ENCODE measurements around the gene PMPCB.

Gene PMPCB

DNA sequence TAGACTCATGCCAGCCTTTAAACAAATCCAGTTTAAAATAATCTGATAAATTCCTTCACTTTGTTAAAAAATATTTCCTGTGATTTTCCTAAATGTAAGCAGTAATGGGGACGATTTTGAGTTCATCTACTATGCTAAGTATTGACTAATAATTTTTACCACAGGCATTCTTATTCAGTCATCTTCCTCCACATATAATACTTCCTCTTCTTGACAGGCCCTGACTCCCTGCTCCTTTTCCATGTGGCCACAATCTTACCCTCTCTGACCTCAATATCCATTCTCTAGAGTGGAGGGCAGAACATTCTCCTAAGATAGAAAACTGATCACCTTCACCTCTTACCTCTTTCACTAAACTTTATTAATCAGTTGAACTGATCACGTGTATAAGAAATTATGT lies 39.5 kb downstream of the PMPCB start:
- no peaks in the 10 kb centered on the region for H3K27me3 ChIP-seq (ENCODE audit: control insufficient read depth in 1 of 2, insufficient read depth in 2 of 2, low read length in 2 of 2)
- no peak overlapping the region for H3K9ac ChIP-seq (ENCODE audit: low read length in 2 of 2)
- H3K27ac ChIP-seq (ENCODE audit: low read length): no peak overlapping the region
- peaks cover 14 to 37% of the 10 kb centered on the region in 2 donors for H3K36me3 ChIP-seq (ENCODE audit: control insufficient read depth in 2 of 2, insufficient read depth in 2 of 2, low read length in 2 of 2)
- no peak overlapping the region for H3K4me3 ChIP-seq (ENCODE audit: low read length in 2 of 2)
- H3K9me3 ChIP-seq (ENCODE audit: control insufficient read depth in 2 of 2, low read length in 2 of 2): no peaks in the 10 kb centered on the region
- no peaks in the 10 kb centered on the region for H3K4me1 ChIP-seq (ENCODE audit: control insufficient read depth, insufficient read depth, low read length)

GRCh38 chr7:103338864-103339263 lies 41.6 kb downstream of the PMPCB start:
- Histone ChIP-seq H3K27me3 (ENCODE audit: control insufficient read depth in 1 of 2, insufficient read depth in 2 of 2, low read length in 2 of 2) (no peaks in the 10 kb centered on the region), H3K4me1 (ENCODE audit: control insufficient read depth, insufficient read depth, low read length) (peaks cover 4% of the 10 kb centered on the region), H3K9ac (ENCODE audit: low read length in 2 of 2) (no peak overlapping the region), H3K36me3 (ENCODE audit: control insufficient read depth in 2 of 2, insufficient read depth in 2 of 2, low read length in 2 of 2) (peaks cover 11 to 31% of the 10 kb centered on the region in 2 donors), H3K9me3 (ENCODE audit: control insufficient read depth in 2 of 2, low read length in 2 of 2) (no peaks in the 10 kb centered on the region), H3K27ac (ENCODE audit: low read length) (no peak overlapping the region), H3K4me3 (ENCODE audit: low read length in 2 of 2) (no peak overlapping the region)

DNA sequence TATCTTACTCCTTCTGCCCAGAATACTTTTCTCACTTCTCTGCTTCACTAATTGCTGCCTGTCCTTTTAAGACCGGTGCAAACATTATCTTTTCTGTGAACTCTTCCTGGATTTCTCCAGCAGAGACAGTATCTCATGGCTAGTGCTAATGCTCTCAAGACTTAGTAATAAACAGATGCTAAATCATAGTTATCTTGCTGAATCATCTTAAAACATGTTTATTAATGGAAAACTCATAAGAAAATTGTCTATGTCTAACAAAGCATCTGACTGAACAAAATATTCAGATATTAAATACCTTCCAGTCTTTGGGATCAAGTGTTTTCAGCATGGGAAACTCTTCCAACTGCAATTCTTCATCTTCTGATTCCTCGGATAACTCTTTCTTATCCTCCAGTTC lies 44.2 kb downstream of the PMPCB start:
- no peak overlapping the region for H3K27ac ChIP-seq (ENCODE audit: low read length)
- H3K4me1 ChIP-seq (ENCODE audit: control insufficient read depth, insufficient read depth, low read length): peaks cover 4% of the 10 kb centered on the region
- H3K9me3 ChIP-seq (ENCODE audit: control insufficient read depth in 2 of 2, low read length in 2 of 2): no peaks in the 10 kb centered on the region
- no peak overlapping the region for H3K4me3 ChIP-seq (ENCODE audit: low read length in 2 of 2)
- H3K9ac ChIP-seq (ENCODE audit: low read length in 2 of 2): no peak overlapping the region
- H3K36me3 ChIP-seq (ENCODE audit: control insufficient read depth in 2 of 2, insufficient read depth in 2 of 2, low read length in 2 of 2): peaks cover 8 to 30% of the 10 kb centered on the region in 2 donors
- H3K27me3 ChIP-seq (ENCODE audit: control insufficient read depth in 1 of 2, insufficient read depth in 2 of 2, low read length in 2 of 2): no peaks in the 10 kb centered on the region

GRCh38 chr7:103343332-103343731 lies 46.1 kb downstream of the PMPCB start:
- peaks cover 5% of the 10 kb centered on the region for H3K4me1 ChIP-seq (ENCODE audit: control insufficient read depth, insufficient read depth, low read length)
- H3K9ac ChIP-seq (ENCODE audit: low read length in 2 of 2): peak overlapping the region; percentile 81 to 87
- H3K9me3 ChIP-seq (ENCODE audit: control insufficient read depth in 2 of 2, low read length in 2 of 2): no peaks in the 10 kb centered on the region
- H3K27ac ChIP-seq (ENCODE audit: low read length): no peak overlapping the region
- H3K4me3 ChIP-seq (ENCODE audit: low read length in 2 of 2): peak overlapping the region; percentile 69 to 90
- H3K27me3 ChIP-seq (ENCODE audit: control insufficient read depth in 1 of 2, insufficient read depth in 2 of 2, low read length in 2 of 2): no peaks in the 10 kb centered on the region
- H3K36me3 ChIP-seq (ENCODE audit: control insufficient read depth in 2 of 2, insufficient read depth in 2 of 2, low read length in 2 of 2): peaks cover 0 to 16% of the 10 kb centered on the region in 2 donors

GRCh38 chr7:103343758-103344452 lies 46.7 kb downstream of the PMPCB start:
- peak overlapping the region; percentile 69 to 90 for H3K4me3 ChIP-seq (ENCODE audit: low read length in 2 of 2)
- no peaks in the 10 kb centered on the region for H3K9me3 ChIP-seq (ENCODE audit: control insufficient read depth in 2 of 2, low read length in 2 of 2)
- H3K27me3 ChIP-seq (ENCODE audit: control insufficient read depth in 1 of 2, insufficient read depth in 2 of 2, low read length in 2 of 2): no peaks in the 10 kb centered on the region
- peak overlapping the region; percentile 81 to 87 for H3K9ac ChIP-seq (ENCODE audit: low read length in 2 of 2)
- peak overlapping the region; percentile 74 for H3K27ac ChIP-seq (ENCODE audit: low read length)
- peaks cover 0 to 16% of the 10 kb centered on the region in 2 donors for H3K36me3 ChIP-seq (ENCODE audit: control insufficient read depth in 2 of 2, insufficient read depth in 2 of 2, low read length in 2 of 2)
- peaks cover 9% of the 10 kb centered on the region for H3K4me1 ChIP-seq (ENCODE audit: control insufficient read depth, insufficient read depth, low read length)

DNA sequence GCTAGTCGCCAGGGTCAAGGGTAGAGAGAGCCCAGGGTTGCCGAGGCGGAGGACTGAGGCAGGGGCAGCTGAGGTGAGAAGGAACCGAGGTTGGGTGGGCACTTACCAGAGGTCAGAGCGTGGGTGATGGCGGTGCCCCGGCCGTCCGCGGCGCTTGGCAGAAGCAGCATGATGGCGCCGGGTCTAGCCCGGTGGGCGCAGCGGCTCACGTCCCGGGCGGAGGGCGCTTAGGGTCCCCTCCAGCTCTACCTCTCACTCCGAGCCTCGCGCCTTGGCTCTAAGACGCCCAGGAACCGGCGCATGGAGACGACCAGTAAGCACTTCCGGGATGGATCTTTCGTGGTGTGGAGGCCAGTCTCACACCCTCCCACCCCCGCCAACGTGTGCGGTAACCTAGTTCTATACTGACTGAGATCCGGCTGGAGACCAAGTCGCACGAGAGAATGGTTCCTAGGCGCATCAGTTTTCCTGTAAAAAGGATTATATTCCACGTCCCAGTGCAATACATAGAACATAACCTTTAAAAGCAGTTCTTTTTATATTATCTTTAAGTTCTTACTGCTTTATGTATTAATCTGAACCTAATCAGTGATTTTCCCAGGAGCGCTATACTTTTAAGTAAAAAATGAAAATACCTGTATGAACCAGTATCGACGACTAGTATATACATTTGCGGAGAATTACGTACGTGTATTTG lies 47.4 kb downstream of the PMPCB start, which contains the start of gene DNAJC2:
TSS of gene DNAJC2 (minus strand) at position 315 of the 697 bp plus-strand sequence. CDS start at position 170, 145 bp downstream.
- Histone ChIP-seq H3K27me3 (ENCODE audit: control insufficient read depth in 1 of 2, insufficient read depth in 2 of 2, low read length in 2 of 2) (no peaks in the 10 kb centered on the region), H3K4me1 (ENCODE audit: control insufficient read depth, insufficient read depth, low read length) (peaks cover 9% of the 10 kb centered on the region), H3K9me3 (ENCODE audit: control insufficient read depth in 2 of 2, low read length in 2 of 2) (no peaks in the 10 kb centered on the region), H3K27ac (ENCODE audit: low read length) (peak within 1 kb of the TSS; percentile 74), H3K36me3 (ENCODE audit: control insufficient read depth in 2 of 2, insufficient read depth in 2 of 2, low read length in 2 of 2) (peaks cover 0 to 16% of the 10 kb centered on the region in 2 donors), H3K9ac (ENCODE audit: low read length in 2 of 2) (peak within 1 kb of the TSS; percentile 81 to 87), H3K4me3 (ENCODE audit: low read length in 2 of 2) (peak within 1 kb of the TSS; percentile 69 to 90)

GRCh38 chr7:103346396-103346795 lies 49.2 kb downstream of the PMPCB start:
- no peaks in the 10 kb centered on the region for H3K27me3 ChIP-seq (ENCODE audit: control insufficient read depth in 1 of 2, insufficient read depth in 2 of 2, low read length in 2 of 2)
- H3K4me3 ChIP-seq (ENCODE audit: low read length in 2 of 2): no peak overlapping the region
- H3K36me3 ChIP-seq (ENCODE audit: control insufficient read depth in 2 of 2, insufficient read depth in 2 of 2, low read length in 2 of 2): peaks cover 0 to 1% of the 10 kb centered on the region in 2 donors
- no peaks in the 10 kb centered on the region for H3K9me3 ChIP-seq (ENCODE audit: control insufficient read depth in 2 of 2, low read length in 2 of 2)
- no peak overlapping the region for H3K27ac ChIP-seq (ENCODE audit: low read length)
- H3K9ac ChIP-seq (ENCODE audit: low read length in 2 of 2): no peak overlapping the region
- H3K4me1 ChIP-seq (ENCODE audit: control insufficient read depth, insufficient read depth, low read length): peaks cover 9% of the 10 kb centered on the region

DNA sequence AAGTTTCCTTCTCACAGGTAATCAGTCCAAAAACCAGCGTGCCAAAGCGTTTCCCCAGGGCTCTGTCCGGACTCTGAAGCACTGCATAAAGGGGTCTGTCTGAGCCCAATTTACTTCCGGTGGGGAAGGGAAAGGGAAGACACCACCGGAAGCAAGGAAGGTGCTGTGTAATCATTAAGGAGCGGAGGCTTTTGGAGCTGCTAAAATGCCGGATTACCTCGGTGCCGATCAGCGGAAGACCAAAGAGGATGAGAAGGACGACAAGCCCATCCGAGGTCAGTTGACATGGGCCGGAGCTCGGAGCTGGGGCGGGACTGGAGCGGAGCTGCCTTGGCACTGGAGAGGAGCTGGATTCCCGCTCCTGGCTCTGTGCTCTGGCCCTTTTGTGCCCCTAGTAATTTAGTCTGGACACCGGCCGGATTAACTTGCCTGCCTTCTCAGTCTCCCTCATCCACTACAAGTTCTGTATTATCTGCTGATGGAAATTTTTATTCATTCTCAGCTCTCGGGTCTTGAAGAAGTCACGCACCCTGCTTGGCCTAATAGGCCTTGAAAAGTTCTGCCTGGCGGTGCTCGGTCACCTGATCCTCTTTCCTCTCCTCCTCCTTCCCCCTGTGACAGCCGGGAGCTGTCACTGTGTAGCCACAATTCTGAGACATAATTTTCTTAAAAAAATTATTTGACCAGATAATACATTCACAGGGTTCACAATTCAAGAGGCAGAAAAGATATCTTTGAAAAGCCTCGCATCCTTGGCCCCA lies 50.5 kb downstream of the PMPCB start, which contains the start of gene PSMC2:
TSS of gene PSMC2 (plus strand) at position 137 of the 761 bp plus-strand sequence. CDS start at position 206, 69 bp downstream.
- H3K4me3 ChIP-seq (ENCODE audit: low read length in 2 of 2): peak within 1 kb of the TSS; percentile 97 to 98
- H3K27me3 ChIP-seq (ENCODE audit: control insufficient read depth in 1 of 2, insufficient read depth in 2 of 2, low read length in 2 of 2): no peaks in the 10 kb centered on the region
- H3K36me3 ChIP-seq (ENCODE audit: control insufficient read depth in 2 of 2, insufficient read depth in 2 of 2, low read length in 2 of 2): peaks cover 0 to 4% of the 10 kb centered on the region in 2 donors
- H3K9me3 ChIP-seq (ENCODE audit: control insufficient read depth in 2 of 2, low read length in 2 of 2): no peaks in the 10 kb centered on the region
- peak within 1 kb of the TSS; percentile 99 to 100 for H3K9ac ChIP-seq (ENCODE audit: low read length in 2 of 2)
- H3K4me1 ChIP-seq (ENCODE audit: control insufficient read depth, insufficient read depth, low read length): peaks cover 9% of the 10 kb centered on the region
- H3K27ac ChIP-seq (ENCODE audit: low read length): peak within 1 kb of the TSS; percentile 89

DNA sequence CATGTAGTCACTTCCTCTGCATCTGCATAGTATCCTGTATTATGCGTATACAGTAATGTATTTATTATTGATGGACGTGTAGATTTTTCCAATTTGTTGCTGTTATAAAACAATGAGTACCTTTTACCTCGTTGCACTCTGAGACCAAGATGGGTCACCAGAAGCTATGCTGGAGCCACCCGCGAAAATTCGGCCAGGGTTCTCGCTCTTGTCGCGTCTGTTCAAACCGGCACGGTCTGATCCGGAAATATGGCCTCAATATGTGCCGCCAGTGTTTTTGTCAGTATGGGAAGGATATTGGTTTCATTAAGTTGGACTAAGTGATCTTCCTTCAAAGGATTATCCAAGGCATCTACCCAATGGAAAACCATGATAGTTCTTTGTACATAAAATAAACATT lies 51.2 kb downstream of the PMPCB start:
- Histone ChIP-seq H3K4me3 (ENCODE audit: low read length in 2 of 2) (peak overlapping the region; percentile 97 to 98), H3K27ac (ENCODE audit: low read length) (no peak overlapping the region), H3K36me3 (ENCODE audit: control insufficient read depth in 2 of 2, insufficient read depth in 2 of 2, low read length in 2 of 2) (peaks cover 0 to 4% of the 10 kb centered on the region in 2 donors), H3K9me3 (ENCODE audit: control insufficient read depth in 2 of 2, low read length in 2 of 2) (no peaks in the 10 kb centered on the region), H3K27me3 (ENCODE audit: control insufficient read depth in 1 of 2, insufficient read depth in 2 of 2, low read length in 2 of 2) (no peaks in the 10 kb centered on the region), H3K9ac (ENCODE audit: low read length in 2 of 2) (peak overlapping the region; percentile 99 to 100), H3K4me1 (ENCODE audit: control insufficient read depth, insufficient read depth, low read length) (peaks cover 9% of the 10 kb centered on the region)

DNA sequence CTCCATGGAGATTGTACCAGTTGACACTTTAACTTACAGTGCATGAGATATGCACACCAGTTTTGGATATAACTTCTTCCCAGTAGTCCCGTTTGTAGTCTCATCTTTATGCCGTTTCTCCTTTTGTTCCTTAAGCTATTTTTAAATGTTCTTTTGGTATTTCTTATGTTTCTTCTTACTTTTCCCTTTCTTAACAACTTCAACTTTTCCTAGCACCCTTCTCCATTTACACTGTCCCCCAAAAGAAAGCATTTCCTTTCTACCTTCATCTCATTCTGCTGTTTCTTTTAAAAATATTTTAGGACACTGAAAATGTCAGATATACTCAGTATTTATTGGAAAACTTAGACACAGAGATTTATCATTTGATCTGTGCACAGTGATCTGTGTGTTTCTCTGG lies 51.7 kb downstream of the PMPCB start:
- Histone ChIP-seq H3K27me3 (ENCODE audit: control insufficient read depth in 1 of 2, insufficient read depth in 2 of 2, low read length in 2 of 2) (no peaks in the 10 kb centered on the region), H3K9ac (ENCODE audit: low read length in 2 of 2) (no peak overlapping the region), H3K9me3 (ENCODE audit: control insufficient read depth in 2 of 2, low read length in 2 of 2) (no peaks in the 10 kb centered on the region), H3K4me1 (ENCODE audit: control insufficient read depth, insufficient read depth, low read length) (peaks cover 5% of the 10 kb centered on the region), H3K4me3 (ENCODE audit: low read length in 2 of 2) (peak overlapping the region in 1 of 2 donors; percentile 98), H3K36me3 (ENCODE audit: control insufficient read depth in 2 of 2, insufficient read depth in 2 of 2, low read length in 2 of 2) (peaks cover 0 to 4% of the 10 kb centered on the region in 2 donors), H3K27ac (ENCODE audit: low read length) (no peak overlapping the region)

Measured in stomach smooth muscle (tissue), 2 donors.